Activated CD4-positive, alpha-beta T cell treated with anti-CD3 and anti-CD28 coated beads for 48 hours (primary cell): ENCODE data around the gene HOXB2.
A peak's percentile ranks its signal among the peaks of the same experiment; 100 is the strongest.

Source experiments
- DNase-seq: peaks from one replicate; pipeline ENCODE4 v3.0.0-alpha.2; 2020

The HOXB2 gene

DNA sequence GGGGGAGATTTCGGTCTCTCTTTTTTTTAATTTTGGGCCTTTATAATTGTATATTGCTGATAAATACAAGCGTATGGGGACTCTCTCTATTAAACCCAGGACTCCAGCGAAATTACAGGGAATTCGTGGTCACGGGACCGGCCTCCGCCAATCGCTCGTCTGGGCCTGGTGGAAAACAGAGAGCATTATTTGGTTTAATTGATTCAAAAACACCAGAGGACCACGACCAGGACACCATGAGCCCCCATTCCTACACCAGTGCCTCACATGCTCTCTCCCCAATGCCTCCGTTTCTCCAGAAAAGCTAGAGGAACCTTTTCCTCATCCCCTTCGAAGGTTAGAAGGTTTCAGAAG, at the start of gene HOXB2:
TSS of gene HOXB2 (minus strand) at position 88 of the 354 bp plus-strand sequence. CDS start 198 bp downstream, outside the sequence.
- DNase-seq, result no peak

DNA sequence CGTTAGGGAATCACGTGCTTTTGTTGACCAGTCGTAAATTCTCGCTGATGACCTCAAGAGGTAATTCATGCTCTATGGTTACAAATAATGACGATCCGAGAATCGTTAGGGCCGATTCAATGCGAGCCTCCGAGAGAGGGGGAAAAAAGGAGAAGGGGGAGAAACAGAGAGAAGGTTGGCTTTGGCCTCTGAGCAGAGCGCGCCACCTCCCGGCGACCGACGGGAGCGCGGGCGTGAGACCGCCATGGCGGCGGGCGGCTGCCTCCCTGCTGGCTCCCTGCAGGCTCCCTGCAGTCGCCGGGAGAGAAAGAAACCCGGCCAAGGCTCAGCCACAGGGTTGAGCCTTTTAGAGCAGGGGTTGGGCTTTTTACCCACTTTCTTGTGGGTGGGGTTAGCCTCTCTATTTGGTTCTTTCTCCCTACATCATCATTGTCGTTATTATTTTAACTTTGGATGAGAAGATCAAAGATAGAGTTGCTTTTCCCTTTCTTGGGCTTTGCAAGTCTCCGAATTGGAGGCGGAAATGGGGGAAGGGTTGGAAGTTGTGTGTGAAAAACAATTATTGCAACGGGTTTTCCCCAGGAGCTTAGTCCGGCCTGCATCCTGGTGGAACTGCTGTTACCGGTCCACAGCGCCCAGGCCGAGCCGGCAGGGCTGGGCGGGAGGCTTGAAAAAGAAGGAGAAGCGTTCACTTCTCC, 49.1 kb upstream of the HOXB2 start:
- peak; percentile 88 for DNase-seq

DNA sequence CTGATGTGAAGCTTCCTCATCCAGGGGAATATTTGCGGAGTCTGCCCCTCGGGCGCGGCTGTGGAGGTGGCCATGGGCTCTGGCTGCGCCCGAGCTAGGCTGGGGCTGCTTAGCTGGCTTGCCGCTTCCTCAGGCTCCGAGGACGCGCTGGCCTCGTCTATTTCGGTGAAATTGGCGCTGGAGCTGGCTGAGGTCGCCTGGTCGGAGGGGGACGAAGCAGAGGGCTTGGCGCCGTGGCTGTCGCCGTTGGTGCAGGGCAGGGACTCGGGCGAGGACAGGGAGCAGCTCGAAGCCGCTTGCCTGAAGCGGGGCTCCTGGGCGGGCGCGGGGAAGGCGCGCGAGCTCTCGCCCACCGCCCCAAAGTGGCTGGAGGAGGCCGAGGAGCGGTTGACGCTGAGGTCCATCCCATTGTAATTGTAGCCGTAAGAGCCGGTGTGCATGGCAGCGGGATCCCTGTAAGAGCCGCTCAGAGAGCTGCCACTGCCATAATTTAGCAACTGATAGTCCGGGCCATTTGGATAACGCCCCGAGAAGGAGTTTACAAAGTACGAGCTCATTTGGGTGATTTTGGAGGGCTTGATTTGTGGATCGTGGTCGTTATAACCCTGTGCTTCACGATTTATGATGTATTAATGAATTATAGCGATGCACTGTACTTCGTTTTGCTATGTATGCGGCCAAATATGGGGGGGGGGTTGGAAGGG, 48.4 kb upstream of the HOXB2 start, which contains the start of gene HOXB5:
TSS of gene HOXB5 (minus strand) at position 654 of the 704 bp plus-strand sequence. CDS start at position 557, 97 bp downstream.
- peak; percentile 42 for DNase-seq

DNA sequence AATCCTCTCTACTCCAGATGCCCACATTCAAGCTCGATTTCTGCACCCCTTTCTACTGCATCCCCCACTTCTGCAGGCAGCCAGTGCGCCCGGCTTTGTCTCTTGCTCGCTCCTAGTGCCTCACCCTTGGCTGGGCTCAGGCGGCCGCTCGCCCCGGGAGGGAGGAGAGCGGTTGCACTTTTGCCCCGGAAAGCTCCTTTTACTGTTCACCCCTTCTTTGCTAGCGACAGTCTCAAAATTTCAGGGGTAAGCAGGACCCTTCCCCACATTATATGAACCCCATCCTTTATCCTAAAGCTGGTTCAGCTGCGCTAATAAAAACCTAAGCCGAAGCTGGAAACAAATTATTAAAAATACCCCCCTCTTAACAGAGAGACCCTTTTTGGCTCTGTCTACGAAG, 47.7 kb upstream of the HOXB2 start:
- DNase-seq, result peak; percentile 46

DNA sequence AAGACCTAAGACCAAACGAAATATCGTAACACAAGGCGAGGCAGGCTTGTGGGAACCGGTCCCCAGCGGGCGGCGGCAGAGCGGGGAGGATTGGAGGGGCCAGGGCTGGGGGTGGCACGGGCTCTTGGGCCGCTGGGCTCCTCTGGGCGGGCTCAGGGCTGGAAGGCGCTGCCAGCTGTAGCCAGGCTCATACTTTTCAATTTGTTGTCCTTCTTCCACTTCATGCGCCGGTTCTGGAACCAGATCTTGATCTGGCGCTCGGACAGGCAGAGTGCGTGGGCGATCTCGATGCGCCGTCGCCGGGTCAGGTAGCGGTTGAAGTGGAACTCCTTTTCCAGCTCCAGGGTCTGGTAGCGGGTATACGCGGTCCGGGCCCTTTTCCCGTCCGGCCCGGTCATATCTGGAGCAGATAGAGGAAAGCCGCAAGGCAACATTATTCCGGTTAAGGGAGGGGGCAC, 47.2 kb upstream of the HOXB2 start:
- no peak for DNase-seq

DNA sequence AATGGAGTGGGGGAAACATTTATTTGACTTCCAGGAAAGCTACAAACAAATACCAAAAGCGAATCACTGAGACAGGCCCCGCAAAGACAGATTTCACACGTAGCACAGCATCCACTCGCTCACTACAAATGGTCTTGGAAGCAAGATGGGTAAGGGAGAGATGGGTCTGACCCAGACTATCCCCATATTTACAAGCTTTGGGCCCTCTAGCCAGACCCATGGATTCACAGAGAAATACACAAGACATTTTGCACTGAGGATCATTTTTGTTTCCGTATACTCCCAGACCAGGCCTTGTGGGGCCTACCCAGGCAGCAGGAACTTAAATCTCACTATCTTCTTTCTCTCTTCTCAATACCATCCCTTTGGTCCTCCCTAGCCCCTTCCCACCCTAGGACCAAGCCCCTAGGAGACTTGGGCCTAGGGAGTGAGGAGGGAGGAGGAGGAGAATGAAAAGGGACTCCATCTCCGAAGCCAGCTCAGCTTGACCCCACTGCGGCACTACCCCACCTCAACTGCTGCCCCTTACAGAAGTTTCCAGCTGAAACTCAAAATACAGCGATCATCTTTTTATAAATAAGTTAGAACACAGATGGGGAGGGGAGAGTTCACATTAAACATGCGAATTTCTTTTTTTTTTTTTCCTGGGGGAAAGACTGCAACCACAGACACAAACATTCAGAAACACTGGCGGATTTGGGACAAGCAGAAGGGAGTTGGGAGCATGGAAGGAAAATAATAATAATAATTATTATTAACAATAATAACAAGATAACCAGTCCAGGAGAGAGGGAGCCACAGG, 46.5 kb upstream of the HOXB2 start:
- DNase-seq, result no peak

DNA sequence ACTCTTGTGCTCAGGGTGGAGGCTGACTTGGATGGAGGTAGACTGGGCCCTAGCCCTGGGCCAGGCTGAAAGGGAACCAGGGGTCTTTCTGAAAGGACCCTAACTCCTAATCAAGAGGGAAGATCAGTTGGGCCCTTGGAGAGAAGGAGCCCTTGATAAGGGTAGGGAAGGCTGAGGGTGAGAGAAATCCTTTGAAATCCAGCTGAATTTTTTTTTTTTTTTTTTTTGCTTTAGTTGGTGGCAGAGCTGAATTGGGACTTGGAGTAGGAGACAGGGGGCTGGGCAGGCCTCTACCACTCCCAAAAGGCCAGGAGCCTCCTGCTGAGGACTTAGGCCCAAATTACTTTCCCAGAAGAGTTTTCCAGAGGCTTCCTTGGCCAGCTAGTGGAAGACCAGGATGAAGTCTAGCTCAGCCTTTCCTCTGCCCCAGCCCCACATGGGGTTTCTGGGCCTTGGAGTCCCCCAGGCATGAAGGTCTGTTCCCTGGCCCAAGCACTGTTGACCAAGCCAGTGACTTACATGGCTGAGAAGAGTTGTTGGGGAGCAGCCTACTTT, 45.8 kb upstream of the HOXB2 start:
- no peak for DNase-seq

DNA sequence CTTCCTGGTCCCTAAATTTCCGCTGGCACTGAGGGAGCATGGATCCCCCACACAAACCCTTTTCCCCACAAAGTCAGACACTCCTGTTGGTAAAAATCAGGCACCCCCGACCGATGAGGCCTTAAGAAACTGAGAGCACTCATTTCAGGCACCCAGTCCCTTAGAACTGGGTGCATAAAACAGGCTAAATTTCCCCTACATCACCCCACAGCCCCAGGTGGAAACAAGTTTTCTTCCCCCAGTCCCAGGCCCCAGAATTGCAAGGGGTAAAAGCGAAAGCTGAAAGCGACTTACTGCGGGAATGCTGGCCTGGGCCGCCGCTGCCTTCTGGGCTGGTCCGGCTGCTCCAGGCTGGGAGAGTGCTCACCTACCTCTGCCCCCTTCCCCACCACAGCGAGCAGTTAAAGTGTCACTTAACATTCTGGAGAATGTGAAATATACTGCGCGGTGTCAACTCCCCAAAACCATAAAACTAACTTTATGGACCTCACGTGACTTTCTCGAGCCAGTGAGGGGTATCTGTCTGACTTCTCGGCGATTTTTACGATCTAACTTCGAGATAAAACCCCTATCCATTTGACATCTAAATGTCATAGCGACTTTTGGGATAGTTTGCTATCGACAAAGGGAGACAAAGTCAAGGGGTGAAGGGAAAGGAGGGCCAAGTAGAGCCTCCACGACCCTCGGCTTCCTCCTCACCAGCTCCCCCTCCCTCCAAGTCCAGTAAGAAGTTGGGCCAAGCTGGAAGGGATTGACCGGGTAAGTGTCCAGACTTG, 45.1 kb upstream of the HOXB2 start, which contains the start of gene HOXB3:
TSS of gene HOXB3 (minus strand) at position 411 of the 776 bp plus-strand sequence. CDS start 37,767 bp downstream, outside the sequence.
- DNase-seq, result no peak

DNA sequence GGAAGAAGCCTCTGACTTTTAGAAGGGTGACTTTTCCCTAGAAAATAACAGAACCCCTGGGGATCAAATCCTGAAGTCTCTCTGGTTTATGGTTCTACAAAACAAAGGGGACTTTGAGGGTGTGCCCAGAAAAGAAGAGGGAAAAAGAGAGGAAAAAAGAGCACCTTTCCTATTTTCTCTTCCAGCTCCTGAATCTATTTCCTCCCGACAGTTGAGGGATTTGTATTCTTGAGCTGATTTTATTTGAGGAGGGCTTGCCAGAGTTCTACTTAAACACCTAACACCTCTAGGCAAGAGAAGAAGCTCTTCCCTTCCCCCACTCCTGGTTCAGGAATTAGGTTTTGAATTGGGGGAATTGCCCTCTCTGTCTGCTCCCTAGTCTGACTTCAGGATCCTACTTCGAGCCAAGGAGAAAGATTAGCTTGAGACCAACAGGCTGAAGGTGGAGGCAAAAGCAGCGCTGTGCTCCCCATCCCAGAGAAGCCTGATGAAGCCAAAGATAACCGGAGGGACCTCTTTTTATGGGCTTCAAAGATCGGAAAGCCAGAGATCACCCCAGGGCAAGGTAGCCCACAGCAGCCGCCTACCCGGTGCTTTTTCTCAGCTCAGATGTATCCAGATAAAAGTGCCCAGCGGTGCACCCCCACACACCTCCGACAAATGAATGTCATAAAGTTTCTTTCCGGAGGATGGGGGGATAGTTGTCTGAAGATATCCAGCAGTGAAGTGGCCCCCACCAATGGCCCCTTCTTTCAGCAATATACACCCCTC, 44.3 kb upstream of the HOXB2 start:
- no peak for DNase-seq

DNA sequence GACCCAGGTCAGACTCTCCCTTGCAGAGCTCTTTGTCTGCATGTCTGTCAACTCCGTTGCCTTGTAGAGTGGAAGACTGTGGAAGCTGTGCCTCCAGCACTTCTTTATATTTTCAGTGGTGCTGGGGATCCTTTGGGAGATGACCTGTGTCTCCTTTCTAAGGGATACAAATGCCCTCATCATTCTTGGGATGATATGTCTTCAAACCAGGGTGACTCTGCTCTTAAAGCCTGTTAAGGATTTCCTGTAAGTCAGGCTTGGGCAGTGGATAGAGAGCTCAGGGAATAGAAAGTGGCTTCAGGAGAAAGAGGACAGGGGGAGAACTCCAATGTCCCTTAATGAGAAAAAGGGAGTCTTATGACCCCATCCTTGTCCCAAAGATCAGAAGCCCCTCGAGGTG, 43.6 kb upstream of the HOXB2 start:
- DNase-seq, result no peak

DNA sequence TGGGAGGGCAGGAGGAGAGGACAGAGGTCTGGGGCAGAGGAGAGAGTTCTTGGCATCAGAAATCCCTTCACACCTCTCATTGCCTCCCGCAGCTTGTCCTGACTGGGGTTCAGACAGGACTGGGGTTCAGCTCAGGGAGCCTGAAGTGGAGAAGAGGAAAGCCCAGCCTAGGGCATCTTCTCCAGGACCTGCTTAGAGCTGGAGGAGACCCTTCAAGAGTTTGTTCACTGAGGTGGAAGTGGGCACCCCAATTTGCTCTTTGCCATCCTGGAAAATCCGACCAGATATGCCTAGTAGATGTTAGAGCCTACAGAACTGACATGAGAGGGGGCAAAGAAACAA, 43.1 kb upstream of the HOXB2 start:
- no peak for DNase-seq

DNA sequence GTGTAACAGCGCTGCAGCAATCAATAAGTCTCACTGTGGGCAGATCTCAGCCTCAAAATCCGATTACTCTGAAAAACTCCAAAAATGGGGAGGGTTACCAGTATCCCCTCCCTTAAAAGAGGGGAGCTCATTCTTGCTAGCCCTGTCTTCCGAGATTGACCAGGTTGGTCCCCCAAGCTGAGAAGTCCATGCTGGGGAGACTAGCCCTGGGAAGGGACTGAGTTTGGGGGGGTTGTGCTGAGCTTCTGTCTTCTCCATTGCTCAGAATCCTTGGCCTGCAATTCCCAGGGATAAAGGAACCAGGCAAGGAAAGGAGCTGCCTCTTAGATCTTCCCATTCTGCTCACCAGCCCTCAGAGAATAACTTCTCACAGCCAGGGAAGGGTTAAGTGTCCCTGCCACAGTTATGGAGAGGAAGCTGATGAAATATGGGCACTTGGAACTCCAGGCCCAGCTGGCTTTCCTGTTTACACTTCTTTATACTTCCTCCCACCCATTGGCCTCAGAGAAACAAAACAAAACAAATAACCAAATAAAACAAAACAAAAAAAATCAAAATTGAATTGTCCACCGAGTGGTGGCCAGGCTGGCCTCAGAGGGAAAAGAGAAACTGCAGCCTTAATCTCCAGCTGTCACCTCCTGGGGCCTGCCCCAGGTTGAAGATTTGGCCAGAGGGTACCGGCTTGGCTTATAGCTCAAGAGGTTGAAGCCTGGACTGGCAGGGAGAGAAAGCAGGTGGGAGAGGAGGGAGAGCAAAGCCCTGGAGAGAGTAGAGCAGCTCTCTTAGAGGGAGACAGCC, 42.6 kb upstream of the HOXB2 start:
- no peak for DNase-seq

DNA sequence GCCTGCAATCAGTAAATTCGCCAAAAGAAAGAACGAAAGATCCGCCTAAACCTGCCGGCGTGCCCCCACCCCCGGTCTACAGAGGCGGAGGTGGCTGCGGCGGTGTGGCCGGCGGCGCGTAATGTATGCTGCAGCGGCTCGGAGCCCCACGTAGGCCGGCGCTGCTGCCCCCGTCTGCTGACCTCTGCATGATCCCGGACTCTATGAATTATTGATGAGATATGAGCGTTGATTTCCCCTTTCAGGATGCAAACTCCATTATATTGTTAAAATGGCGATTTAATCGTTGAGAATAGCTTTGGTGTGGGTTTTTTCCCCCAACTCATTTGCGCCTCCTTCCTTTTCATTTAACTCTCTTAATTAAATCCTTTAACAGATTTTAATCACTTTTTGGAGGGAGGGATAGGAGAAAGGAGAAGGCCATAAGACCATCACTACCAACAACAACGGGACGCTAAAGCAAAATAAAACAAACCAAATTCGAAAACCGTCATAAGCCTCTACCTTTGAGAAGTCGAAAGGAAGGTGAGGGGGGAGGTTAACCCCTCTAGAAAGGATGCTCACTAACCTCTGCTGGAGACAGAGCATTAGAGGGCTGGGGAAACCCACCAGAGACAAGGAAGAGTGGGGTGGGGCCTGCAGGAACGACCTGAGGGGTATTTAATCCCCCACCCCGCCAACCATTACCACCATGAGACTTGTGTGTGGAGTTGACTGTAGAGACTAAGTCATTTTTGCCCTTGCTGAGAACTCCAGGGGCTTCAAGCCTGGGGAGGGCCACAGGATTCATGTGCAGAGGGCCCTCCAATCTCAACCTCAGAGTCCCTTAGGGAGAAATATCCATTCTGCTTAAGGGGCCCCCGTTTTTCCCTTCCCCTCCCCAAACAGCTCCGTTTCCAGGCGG, 41.7 kb upstream of the HOXB2 start:
- peak; percentile 49 for DNase-seq

DNA sequence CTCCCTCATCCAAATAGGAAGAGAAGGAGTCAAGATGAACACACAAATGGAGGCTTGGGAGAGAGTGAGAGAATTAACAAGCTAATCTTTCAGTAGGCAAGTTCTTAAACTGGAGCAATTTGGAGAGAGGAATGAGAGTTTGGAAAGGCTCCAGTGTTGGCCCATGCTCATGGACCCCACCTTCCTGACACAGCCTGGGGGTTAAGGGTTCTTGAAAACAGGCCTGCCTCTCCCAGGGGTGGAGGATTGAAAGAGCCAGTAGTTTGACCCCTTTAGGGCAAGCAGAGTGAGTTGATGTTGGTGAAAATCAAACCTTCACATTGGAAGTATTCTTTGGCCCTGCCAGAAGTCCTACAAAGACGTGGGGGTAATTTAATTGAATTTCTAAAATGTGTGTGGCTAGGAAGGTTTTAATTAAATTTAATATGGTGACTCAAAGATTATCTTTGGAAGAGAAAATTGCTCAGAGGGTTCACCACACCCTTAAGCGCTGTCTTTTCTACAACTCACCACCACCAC, 39.4 kb upstream of the HOXB2 start:
- no peak for DNase-seq

DNA sequence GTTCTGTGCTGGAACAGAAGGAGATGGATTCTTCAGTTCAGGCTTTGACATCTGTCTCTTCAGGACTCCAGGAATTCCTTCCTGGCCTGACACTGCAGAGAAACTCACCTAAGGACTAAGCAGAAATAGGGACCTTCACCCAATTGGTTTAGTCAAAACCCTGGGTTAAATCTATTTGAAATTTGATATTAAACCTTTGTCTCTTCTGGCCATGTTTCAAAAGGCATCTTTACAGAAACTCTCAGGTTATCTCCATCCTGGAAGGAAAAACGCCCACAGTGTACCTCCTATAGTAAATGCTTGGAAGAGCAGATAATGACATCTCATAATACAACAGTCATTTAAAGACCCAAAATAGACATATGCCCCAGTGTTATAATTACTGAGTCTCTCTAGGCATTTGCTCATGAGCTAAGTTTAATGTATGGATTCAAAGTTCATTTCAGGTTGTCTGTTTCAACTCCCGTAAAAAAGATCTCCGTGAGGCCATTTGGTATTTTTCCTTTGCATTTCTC, 38.9 kb upstream of the HOXB2 start:
- no peak for DNase-seq

DNA sequence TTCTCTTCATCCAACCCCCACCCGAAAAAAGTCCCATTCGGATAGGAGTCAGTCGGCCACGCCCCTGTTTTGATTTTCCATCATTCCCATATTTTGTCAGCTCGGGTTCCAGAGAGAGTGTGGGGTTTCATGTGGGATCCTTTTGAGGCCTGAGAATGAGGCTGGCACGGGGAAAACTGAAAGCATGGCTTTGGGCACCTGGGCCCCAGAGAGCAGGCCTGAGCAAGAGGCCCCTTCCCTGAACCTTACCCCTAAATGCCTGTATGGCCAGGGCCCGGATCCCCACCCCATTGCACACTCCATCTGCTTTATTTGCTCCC, 37.8 kb upstream of the HOXB2 start:
- DNase-seq, result no peak

DNA sequence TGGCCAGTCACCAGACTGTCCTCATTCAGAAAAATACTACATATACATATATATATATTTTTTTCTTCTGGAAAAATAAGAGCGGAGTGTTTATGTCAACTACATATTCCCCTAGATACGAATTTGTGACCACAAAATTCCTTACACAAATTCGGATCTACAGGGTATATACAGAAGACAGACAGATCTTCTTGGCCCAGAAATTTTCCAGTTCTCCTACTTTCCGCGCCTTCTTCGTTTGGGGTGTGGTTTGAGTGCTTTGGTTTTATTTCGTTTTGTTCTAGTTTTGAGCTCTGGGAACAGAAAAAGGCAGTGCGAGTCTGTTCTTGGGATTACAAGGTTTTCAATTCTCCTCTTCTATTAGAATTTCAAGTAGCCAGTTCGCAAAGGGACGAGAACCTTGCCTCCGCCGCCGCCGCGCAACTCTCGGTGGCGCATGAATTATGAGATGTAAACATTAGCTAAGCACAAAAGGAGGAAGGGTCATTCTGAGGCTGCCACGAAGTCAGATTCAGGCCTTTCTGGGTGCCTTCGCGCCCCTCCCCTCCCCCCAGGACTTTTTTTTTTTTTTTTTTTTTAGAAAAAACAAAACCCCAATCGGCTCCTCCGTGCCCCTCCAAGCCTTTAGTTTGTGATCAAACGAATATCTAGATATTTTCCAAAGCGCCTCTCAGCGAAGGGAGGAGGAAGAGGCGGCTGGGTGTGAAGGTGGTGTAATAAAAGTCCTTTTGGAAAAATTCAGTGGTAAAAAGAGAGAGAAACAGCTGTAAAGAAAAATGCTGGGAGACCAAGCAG, 35.0 kb upstream of the HOXB2 start:
- no peak for DNase-seq

DNA sequence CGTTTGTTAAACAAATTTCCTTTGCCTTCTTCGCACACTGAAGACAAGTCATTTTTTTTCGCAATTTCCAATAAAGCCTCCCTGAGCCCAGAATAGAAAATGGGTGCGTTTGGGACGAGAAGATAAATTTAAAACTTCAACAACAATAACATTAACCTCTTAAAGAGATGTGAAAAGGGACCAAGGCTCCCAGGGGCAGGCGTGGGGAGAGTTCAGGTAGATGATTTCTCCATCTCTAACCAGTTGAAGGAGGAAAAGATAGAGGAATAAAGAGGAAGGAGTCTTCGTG, 34.5 kb upstream of the HOXB2 start:
- no peak for DNase-seq
